Measurements from ENCODE around the gene FKBP2. TPM values are rescaled to one million over a fixed set of nuclear protein-coding genes. Genes with fewer than 3 reads are reported as not detected.

Gene FKBP2
- total and polyA plus RNA-seq, 2 experiments from 2014 or later, result 40.7 to 188 TPM

GRCh38 chr11:64259533-64260067, 18.7 kb downstream of the FKBP2 start:
- H3K9ac ChIP-seq, result no peak overlapping the region
- H3K36me3 ChIP-seq (ENCODE audit: low read depth), result peaks cover 7% of the 10 kb centered on the region; the same call in 1 of the 2 replicates
- no peaks in the 10 kb centered on the region for H3F3A ChIP-seq (ENCODE audit: insufficient read depth)
- in situ Hi-C loops (cut with MboI), result no loop called here
- H3K4me2 ChIP-seq (ENCODE audit: unreplicated experiment), result no peak overlapping the region
- no peaks in the 10 kb centered on the region for H3K27me3 ChIP-seq (replicated peaks; ENCODE audit: insufficient read depth)
- no peak for DNase-seq
- H3K4me1 ChIP-seq (ENCODE audit: insufficient read depth), result no peaks in the 10 kb centered on the region
- H3K9me3 ChIP-seq (ENCODE audit: low read depth), result no peaks in the 10 kb centered on the region
- 98% methylated on average over 4 of the region's 4 CpGs for WGBS, 2 experiments (ENCODE audit: low coverage in 1 of 2, low lambda C conversion rate in 2 of 2, missing lambda C conversion rate in 2 of 2)
- H3K27ac ChIP-seq, result no peak overlapping the region
- no peaks in the 10 kb centered on the region for H4K20me1 ChIP-seq (ENCODE audit: insufficient read depth)
- no peak overlapping the region for H3K4me3 ChIP-seq
- H2AFZ ChIP-seq, result no peak overlapping the region
- TF ChIP-seq EZH2phosphoT487 (IDR thresholded peaks at IDR 0.05; ENCODE audit: insufficient read depth, low read depth), result no peak
- no peak for TF ChIP-seq EZH2 (IDR thresholded peaks at IDR 0.05; ENCODE audit: insufficient read depth, poor library complexity, severe bottlenecking)
- H3K9me2 ChIP-seq (ENCODE audit: insufficient read depth), result no peaks in the 10 kb centered on the region
- no peaks in the 10 kb centered on the region; the same call in 1 of the 2 replicates for H3K79me2 ChIP-seq (ENCODE audit: insufficient read depth)

- H3K36me3 ChIP-seq (ENCODE audit: low read depth), result peaks cover 7% of the 10 kb centered on the region; the same call in 1 of the 2 replicates
Measured at GRCh38 chr11:64260147-64260708, 19.3 kb downstream of the FKBP2 start.

GRCh38 chr11:64261556-64262080, 20.7 kb downstream of the FKBP2 start:
- Histone ChIP-seq H3K4me3 (no peak overlapping the region), H3K36me3 (ENCODE audit: low read depth) (peaks cover 7% of the 10 kb centered on the region; the same call in 1 of the 2 replicates), H3K79me2 (ENCODE audit: insufficient read depth) (no peaks in the 10 kb centered on the region), H4K20me1 (ENCODE audit: insufficient read depth) (no peaks in the 10 kb centered on the region), H3K9me3 (ENCODE audit: low read depth) (no peaks in the 10 kb centered on the region), H3K9me2 (ENCODE audit: insufficient read depth) (no peaks in the 10 kb centered on the region), H3K4me1 (ENCODE audit: insufficient read depth) (no peaks in the 10 kb centered on the region), H2AFZ (no peak overlapping the region), H3K27me3 (replicated peaks; ENCODE audit: insufficient read depth) (no peaks in the 10 kb centered on the region), H3F3A (ENCODE audit: insufficient read depth) (no peaks in the 10 kb centered on the region), H3K27ac (no peak overlapping the region), H3K4me2 (ENCODE audit: unreplicated experiment) (no peak overlapping the region), H3K9ac (no peak overlapping the region)
- in situ Hi-C loops (cut with MboI), result no loop called here
- no peak for TF ChIP-seq EZH2phosphoT487 (IDR thresholded peaks at IDR 0.05; ENCODE audit: insufficient read depth, low read depth)
- TF ChIP-seq EZH2 (IDR thresholded peaks at IDR 0.05; ENCODE audit: insufficient read depth, poor library complexity, severe bottlenecking), result no peak
- no peak for DNase-seq
- 93% methylated on average over 18 of the region's 18 CpGs for WGBS, 2 experiments (ENCODE audit: low coverage in 1 of 2, low lambda C conversion rate in 2 of 2, missing lambda C conversion rate in 2 of 2)

More at GRCh38 chr11:64260147-64260708, 19.3 kb downstream of the FKBP2 start:
- H3K9ac ChIP-seq, result no peak overlapping the region
- no peak overlapping the region for H3K4me3 ChIP-seq
- no peaks in the 10 kb centered on the region for H3K27me3 ChIP-seq (replicated peaks; ENCODE audit: insufficient read depth)
- no peaks in the 10 kb centered on the region for H3K9me2 ChIP-seq (ENCODE audit: insufficient read depth)
- H2AFZ ChIP-seq, result no peak overlapping the region
- no peaks in the 10 kb centered on the region for H3F3A ChIP-seq (ENCODE audit: insufficient read depth)
- DNase-seq, result no peak
- no peaks in the 10 kb centered on the region for H3K4me1 ChIP-seq (ENCODE audit: insufficient read depth)
- no peaks in the 10 kb centered on the region for H3K9me3 ChIP-seq (ENCODE audit: low read depth)
- H3K27ac ChIP-seq, result no peak overlapping the region
- no peak overlapping the region for H3K4me2 ChIP-seq (ENCODE audit: unreplicated experiment)
- H3K79me2 ChIP-seq (ENCODE audit: insufficient read depth), result no peaks in the 10 kb centered on the region
- in situ Hi-C loops (cut with MboI), result no loop called here
- TF ChIP-seq EZH2phosphoT487 (IDR thresholded peaks at IDR 0.05; ENCODE audit: insufficient read depth, low read depth) (no peak), EZH2 (IDR thresholded peaks at IDR 0.05; ENCODE audit: insufficient read depth, poor library complexity, severe bottlenecking) (no peak)
- no peaks in the 10 kb centered on the region for H4K20me1 ChIP-seq (ENCODE audit: insufficient read depth)
- WGBS, 2 experiments (ENCODE audit: low coverage in 1 of 2, low lambda C conversion rate in 2 of 2, missing lambda C conversion rate in 2 of 2), result 84 to 92% methylated on average over 5 to 6 of the region's 6 CpGs

- no peaks in the 10 kb centered on the region for H3K9me2 ChIP-seq (ENCODE audit: insufficient read depth)
- H3K27ac ChIP-seq, result no peak overlapping the region
- no peak overlapping the region for H2AFZ ChIP-seq
- 0 out of 2 replicates have a peak, but pooled peaks cover 2% of the 10 kb centered on the region for H3K4me1 ChIP-seq (ENCODE audit: insufficient read depth)
- 93 to 94% methylated on average over 42 of the region's 42 CpGs for WGBS, 2 experiments (ENCODE audit: low coverage in 1 of 2, low lambda C conversion rate in 2 of 2, missing lambda C conversion rate in 2 of 2)
- H3K36me3 ChIP-seq (ENCODE audit: low read depth), result peaks cover 7% of the 10 kb centered on the region; the same call in 1 of the 2 replicates
- no peak for DNase-seq
- no peaks in the 10 kb centered on the region for H3F3A ChIP-seq (ENCODE audit: insufficient read depth)
- TF ChIP-seq EZH2 (IDR thresholded peaks at IDR 0.05; ENCODE audit: insufficient read depth, poor library complexity, severe bottlenecking), result no peak
- no peak for TF ChIP-seq EZH2phosphoT487 (IDR thresholded peaks at IDR 0.05; ENCODE audit: insufficient read depth, low read depth)
- H3K9me3 ChIP-seq (ENCODE audit: low read depth), result no peaks in the 10 kb centered on the region
- no peak overlapping the region for H3K4me2 ChIP-seq (ENCODE audit: unreplicated experiment)
- H4K20me1 ChIP-seq (ENCODE audit: insufficient read depth), result no peaks in the 10 kb centered on the region
- H3K9ac ChIP-seq, result no peak overlapping the region
- no peaks in the 10 kb centered on the region for H3K27me3 ChIP-seq (replicated peaks; ENCODE audit: insufficient read depth)
- in situ Hi-C loops (cut with MboI), result no loop called here
- no peaks in the 10 kb centered on the region for H3K79me2 ChIP-seq (ENCODE audit: insufficient read depth)
- no peak overlapping the region for H3K4me3 ChIP-seq
Measured at GRCh38 chr11:64262271-64263002, 21.5 kb downstream of the FKBP2 start.
